Fibroblast of lung (primary cell): Measurements from ENCODE around the gene C10orf71.

Experiments used
- EZH2 ChIP-seq: IDR thresholded peaks from 2 replicates; pipeline ENCODE4 v1.5.1; 2012; ENCODE audit warnings: low read length, control low read depth, mild to moderate bottlenecking; ENCODE audit errors: missing control alignments
- TF ChIP-seq, protein P1 (sequence below), 2 donors: IDR thresholded peaks in 1 of 2; conservative IDR thresholded peaks in 1 of 2; 1 replicate in 1 of 2; 2 replicates in 1 of 2; pipeline ENCODE4 v1.5.1; 2011 to 2012; ENCODE audit warnings: low read length in 2 of 2, control low read depth in 1 of 2, inconsistent platforms in 1 of 2, low read depth in 1 of 2, mild to moderate bottlenecking in 1 of 2

DNA sequence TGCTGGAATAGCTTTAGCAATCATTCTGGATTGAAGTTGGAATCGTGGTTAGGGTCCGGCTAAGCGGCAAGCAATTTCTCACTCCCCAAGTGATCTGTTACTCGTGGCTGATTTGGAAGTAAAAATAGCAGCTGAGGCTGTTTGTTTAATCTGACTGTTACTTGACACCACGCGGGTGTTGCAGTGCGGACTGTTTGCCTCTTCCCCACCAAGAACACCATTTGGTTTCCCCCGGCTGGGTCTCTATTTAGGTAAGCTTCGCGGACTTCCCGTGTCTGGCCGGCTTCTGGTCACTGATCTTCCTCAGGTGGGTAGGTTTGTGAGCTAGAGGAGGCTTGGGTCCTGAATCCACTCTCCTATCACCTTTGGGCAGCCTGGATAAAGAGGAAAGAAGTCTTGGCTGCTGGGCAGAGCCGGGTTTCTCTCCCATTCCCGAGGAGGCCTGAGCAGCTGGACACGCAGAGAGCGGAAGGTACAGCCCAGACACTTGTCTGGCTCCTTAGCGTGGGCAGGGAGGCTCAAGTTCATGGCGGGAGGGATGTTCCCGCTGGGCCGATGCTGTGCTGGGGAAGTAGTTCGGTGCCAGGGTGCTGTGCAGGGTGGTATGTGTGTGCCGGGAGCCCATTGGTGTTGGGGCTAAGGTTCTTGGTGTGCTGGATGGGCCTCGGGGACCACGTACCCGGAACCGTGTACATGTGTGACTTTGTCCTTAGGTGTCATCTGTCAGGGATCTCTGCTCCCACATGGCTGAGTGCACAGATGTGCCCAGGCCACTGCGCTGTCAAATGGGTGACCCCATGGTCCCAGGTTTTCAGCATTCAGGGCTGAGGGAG, at the start of gene C10orf71:
- no peak for TF ChIP-seq EZH2
- TF ChIP-seq, protein P1, sequence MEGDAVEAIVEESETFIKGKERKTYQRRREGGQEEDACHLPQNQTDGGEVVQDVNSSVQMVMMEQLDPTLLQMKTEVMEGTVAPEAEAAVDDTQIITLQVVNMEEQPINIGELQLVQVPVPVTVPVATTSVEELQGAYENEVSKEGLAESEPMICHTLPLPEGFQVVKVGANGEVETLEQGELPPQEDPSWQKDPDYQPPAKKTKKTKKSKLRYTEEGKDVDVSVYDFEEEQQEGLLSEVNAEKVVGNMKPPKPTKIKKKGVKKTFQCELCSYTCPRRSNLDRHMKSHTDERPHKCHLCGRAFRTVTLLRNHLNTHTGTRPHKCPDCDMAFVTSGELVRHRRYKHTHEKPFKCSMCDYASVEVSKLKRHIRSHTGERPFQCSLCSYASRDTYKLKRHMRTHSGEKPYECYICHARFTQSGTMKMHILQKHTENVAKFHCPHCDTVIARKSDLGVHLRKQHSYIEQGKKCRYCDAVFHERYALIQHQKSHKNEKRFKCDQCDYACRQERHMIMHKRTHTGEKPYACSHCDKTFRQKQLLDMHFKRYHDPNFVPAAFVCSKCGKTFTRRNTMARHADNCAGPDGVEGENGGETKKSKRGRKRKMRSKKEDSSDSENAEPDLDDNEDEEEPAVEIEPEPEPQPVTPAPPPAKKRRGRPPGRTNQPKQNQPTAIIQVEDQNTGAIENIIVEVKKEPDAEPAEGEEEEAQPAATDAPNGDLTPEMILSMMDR (conservative IDR thresholded peaks at IDR 0.05 in 1 of 2, IDR thresholded peaks at IDR 0.05 in 1 of 2; ENCODE audit: low read depth in 1 of 2, low read length in 2 of 2): no peak
